Esophagus squamous epithelium (tissue), 4 donors: Measurements from ENCODE around the gene CBFA2T2.

ENCODE experiments used
- POLR2A ChIP-seq, 4 donors: fragments of 450-650 bp; IDR thresholded peaks; one replicate each; pipeline ENCODE4 v1.6.1; 2017; ENCODE audit warnings: antibody characterized with exemption in 4 of 4, mild to moderate bottlenecking in 4 of 4, moderate library complexity in 3 of 4
- TF ChIP-seq, protein P1 (sequence below), 6 experiments: fragments of 450-650 bp in 4 of 6; fragments of 200-600 bp in 2 of 6; sonication (generic) in 2 of 6; IDR thresholded peaks; one replicate each; pipeline ENCODE4 v1.5.1; 2016 to 2019; ENCODE audit warnings: antibody characterized with exemption in 6 of 6, mild to moderate bottlenecking in 4 of 6, moderate library complexity in 4 of 6

DNA sequence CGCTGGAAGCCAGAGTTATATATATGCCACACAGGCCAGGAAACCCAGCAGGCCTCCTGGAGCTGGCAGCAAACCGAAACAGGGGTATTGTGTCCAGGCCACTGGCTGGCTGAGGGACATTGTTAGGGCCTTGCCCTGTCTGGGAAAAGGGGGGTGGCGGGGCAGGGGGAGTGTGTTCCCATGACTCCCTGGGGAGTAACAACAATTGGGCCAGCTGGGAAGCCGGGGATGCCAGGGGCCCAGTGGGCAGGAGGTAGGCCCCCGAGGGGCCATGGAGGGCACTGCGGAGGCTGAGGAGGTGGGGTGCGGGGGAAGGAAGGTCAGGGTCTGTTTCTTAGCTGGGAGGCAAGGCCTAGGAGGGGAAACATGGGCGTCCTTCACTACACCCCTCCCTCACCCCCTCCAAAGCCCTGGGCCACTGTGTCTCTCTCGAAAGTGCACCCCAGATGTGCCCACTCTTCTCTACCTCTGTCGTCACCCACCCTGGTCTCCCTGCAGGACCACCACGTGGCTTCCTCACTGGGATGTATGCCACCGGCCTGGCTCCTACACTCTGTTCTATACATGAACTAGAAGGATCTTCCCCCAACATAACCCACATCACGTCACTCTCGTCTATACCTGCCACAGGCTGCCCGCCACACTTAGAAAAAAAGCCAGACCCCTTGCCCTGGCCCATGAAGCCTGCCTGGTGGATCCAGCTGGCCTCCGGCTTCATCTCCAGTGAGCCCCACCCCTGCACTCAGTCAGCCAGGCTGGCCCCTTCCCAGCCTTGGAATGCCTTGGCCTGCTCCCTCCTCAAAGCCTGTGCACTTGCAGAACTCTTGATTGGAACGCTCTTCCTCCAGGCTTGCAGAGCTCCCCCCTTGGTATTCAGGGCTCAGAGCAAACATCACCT, 204.1 kb downstream of the CBFA2T2 start:
- TF ChIP-seq, protein P1, sequence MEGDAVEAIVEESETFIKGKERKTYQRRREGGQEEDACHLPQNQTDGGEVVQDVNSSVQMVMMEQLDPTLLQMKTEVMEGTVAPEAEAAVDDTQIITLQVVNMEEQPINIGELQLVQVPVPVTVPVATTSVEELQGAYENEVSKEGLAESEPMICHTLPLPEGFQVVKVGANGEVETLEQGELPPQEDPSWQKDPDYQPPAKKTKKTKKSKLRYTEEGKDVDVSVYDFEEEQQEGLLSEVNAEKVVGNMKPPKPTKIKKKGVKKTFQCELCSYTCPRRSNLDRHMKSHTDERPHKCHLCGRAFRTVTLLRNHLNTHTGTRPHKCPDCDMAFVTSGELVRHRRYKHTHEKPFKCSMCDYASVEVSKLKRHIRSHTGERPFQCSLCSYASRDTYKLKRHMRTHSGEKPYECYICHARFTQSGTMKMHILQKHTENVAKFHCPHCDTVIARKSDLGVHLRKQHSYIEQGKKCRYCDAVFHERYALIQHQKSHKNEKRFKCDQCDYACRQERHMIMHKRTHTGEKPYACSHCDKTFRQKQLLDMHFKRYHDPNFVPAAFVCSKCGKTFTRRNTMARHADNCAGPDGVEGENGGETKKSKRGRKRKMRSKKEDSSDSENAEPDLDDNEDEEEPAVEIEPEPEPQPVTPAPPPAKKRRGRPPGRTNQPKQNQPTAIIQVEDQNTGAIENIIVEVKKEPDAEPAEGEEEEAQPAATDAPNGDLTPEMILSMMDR (IDR thresholded peaks at IDR 0.05) = no peak
- no peak for TF ChIP-seq POLR2A (IDR thresholded peaks at IDR 0.05)
